ENCODE data around the gene UGT1A5. TPM values are rescaled to one million over a fixed set of nuclear protein-coding genes. Genes with fewer than 3 reads are reported as not detected.
"Not testable (repeated sequence)": the region's sequence is repeated elsewhere in the genome, so short reads cannot be mapped to it uniquely, and the experiment has no call there.

UGT1A5 gene
- total RNA-seq, 4 donors from 2014 or later, result 7.2 to 24.2 (median 15.0) TPM; not detected in 1

DNA sequence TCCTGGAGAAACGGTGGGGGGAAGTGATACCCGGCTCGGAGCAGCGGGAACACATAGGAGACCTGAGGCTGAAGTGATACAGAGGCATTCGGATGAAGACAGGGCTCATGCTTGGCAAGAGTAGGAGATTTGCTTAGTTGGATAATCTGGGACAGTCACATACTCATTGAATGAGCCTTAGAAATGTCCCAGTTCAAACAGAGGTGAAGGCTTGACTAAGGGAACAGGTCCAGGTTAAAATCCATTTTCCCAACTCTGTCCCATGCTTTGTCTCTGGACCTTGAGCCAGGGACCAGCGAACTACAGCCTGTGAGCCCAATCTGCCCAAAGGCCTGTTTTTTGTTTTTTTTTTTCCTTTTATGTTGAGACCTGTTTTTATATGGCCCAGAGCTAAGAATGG, 18.7 kb upstream of the UGT1A5 start:
- H3K36me3 ChIP-seq, result no peaks in the 10 kb centered on the region
- no peaks in the 10 kb centered on the region for H3K27me3 ChIP-seq
- H3K27ac ChIP-seq, result no peak overlapping the region
- no peak for TF ChIP-seq CTCF (IDR thresholded peaks at IDR 0.05)
- TF ChIP-seq POLR2A (IDR thresholded peaks at IDR 0.05), result no peak
- H3K4me1 ChIP-seq, result peaks cover 0 to 31% (median 0%) of the 10 kb centered on the region in 4 donors
- no peak for DNase-seq
- H3K9me3 ChIP-seq, result no peaks in the 10 kb centered on the region
- no peak overlapping the region for H3K4me3 ChIP-seq

DNA sequence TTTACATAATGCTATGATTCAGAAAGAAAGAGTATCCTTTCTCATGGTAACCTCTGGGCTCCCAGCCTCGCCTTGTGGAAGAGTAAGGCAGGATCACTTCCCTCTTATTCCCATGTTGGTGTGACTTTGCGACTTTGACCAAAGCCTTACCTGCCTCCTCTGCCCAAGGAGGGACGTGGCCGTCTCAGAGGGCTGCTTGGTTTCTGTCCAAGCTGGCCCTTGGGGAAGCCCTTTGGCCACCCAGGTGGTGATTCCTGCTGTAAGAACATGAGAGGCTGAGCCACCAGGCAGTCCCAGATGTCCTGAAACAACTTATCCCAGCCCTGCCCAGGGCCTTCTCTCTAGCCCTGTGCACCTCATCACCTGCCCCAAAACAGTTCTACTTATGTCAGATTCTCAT, 14.0 kb upstream of the UGT1A5 start:
- no peaks in the 10 kb centered on the region for H3K9me3 ChIP-seq
- no peak overlapping the region for H3K4me3 ChIP-seq
- TF ChIP-seq POLR2A (IDR thresholded peaks at IDR 0.05) (no peak), CTCF (IDR thresholded peaks at IDR 0.05) (no peak)
- H3K36me3 ChIP-seq, result no peaks in the 10 kb centered on the region
- peaks cover 0 to 8% (median 0%) of the 10 kb centered on the region in 4 donors for H3K4me1 ChIP-seq
- no peak overlapping the region for H3K27ac ChIP-seq
- no peak for DNase-seq
- H3K27me3 ChIP-seq, result no peaks in the 10 kb centered on the region

- Histone ChIP-seq H3K27ac (peak overlapping the region in 2 of 4 donors; percentile 40 to 48), H3K9me3 (no peaks in the 10 kb centered on the region), H3K4me1 (peaks cover 0 to 3% (median 0%) of the 10 kb centered on the region in 4 donors), H3K27me3 (no peaks in the 10 kb centered on the region), H3K4me3 (no peak overlapping the region), H3K36me3 (no peaks in the 10 kb centered on the region)
- TF ChIP-seq POLR2A (IDR thresholded peaks at IDR 0.05) (no peak), CTCF (IDR thresholded peaks at IDR 0.05) (no peak)
- DNase-seq, result no peak
Measured at GRCh38 chr2:233699424-233700027, 13.2 kb upstream of the UGT1A5 start.

- no peak for DNase-seq
- Histone ChIP-seq H3K27me3 (no peaks in the 10 kb centered on the region), H3K9me3 (no peaks in the 10 kb centered on the region), H3K36me3 (no peaks in the 10 kb centered on the region), H3K4me3 (no peak overlapping the region), H3K4me1 (peaks cover 0 to 3% (median 0%) of the 10 kb centered on the region in 4 donors), H3K27ac (peak overlapping the region in 2 of 4 donors; percentile 40 to 48)
- TF ChIP-seq CTCF (IDR thresholded peaks at IDR 0.05), result no peak
- no peak for TF ChIP-seq POLR2A (IDR thresholded peaks at IDR 0.05)
Measured at GRCh38 chr2:233700028-233700635, 12.6 kb upstream of the UGT1A5 start.

GRCh38 chr2:233700842-233701241, 11.9 kb upstream of the UGT1A5 start:
- H3K4me1 ChIP-seq, H3K27ac ChIP-seq, H3K4me3 ChIP-seq, H3K36me3 ChIP-seq, H3K27me3 ChIP-seq, DNase-seq, H3K9me3 ChIP-seq: not testable (repeated sequence)

DNA sequence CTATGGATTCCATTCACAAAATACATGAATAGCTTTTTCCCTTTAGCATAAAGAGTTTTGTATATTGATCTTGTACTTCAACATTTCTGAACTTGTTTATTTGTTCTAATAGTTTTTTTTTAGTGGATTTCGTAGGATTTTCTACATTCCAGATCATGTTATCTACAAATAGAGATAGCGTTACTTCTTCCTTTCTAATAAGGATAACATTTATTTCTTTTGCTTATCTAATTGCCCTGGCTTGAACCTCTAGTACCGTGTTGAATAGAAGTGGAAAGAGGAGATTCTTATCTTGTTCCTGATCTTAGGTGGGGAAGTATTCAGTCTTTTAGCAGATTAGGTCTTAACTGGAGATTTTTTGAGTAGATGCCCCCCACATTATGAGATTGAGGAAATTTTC, 10.5 kb upstream of the UGT1A5 start:
- H3K27ac ChIP-seq, result no peak overlapping the region
- no peak for TF ChIP-seq CTCF (IDR thresholded peaks at IDR 0.05)
- no peak for TF ChIP-seq POLR2A (IDR thresholded peaks at IDR 0.05)
- no peaks in the 10 kb centered on the region for H3K36me3 ChIP-seq
- peaks cover 0 to 14% (median 0%) of the 10 kb centered on the region in 4 donors for H3K4me1 ChIP-seq
- no peak for DNase-seq
- no peaks in the 10 kb centered on the region for H3K27me3 ChIP-seq
- H3K9me3 ChIP-seq, result no peaks in the 10 kb centered on the region
- no peak overlapping the region for H3K4me3 ChIP-seq
